ENCODE measurements around the gene SPTSSB. TPM values are rescaled to one million over a fixed set of nuclear protein-coding genes. Genes with fewer than 3 reads are reported as not detected.

The SPTSSB gene
- total and polyA plus RNA-seq, 4 donors = under 0.01 to 1.0 (median 0.05) TPM

- Histone ChIP-seq H3K4me3 (ENCODE audit: low read depth in 1 of 3, low read length in 3 of 3) (no peak overlapping the region), H3K9ac (ENCODE audit: low read depth in 1 of 2, low read length in 2 of 2) (no peak overlapping the region), H3K36me3 (ENCODE audit: control insufficient read depth in 4 of 4, insufficient read depth in 3 of 4, low read depth in 1 of 4, low read length in 3 of 4) (no peaks in the 10 kb centered on the region), H3K27me3 (ENCODE audit: control insufficient read depth in 4 of 4, insufficient read depth in 4 of 4, low read length in 3 of 4) (no peaks in the 10 kb centered on the region), H3K9me3 (ENCODE audit: control insufficient read depth in 4 of 4, low read length in 3 of 4) (no peaks in the 10 kb centered on the region), H3K4me1 (ENCODE audit: control insufficient read depth in 4 of 4, insufficient read depth in 4 of 4, low read length in 3 of 4) (peaks cover 0 to 2% (median 0%) of the 10 kb centered on the region in 4 donors), H3K27ac (ENCODE audit: low read depth in 1 of 2, low read length in 2 of 2) (no peak overlapping the region)
- 95% methylated on average over 2 of the region's 2 CpGs for WGBS
- no peak for DNase-seq (ENCODE audit: low spot score)
- TF ChIP-seq YY1 (IDR thresholded peaks at IDR 0.05) (no peak), RXRA (IDR thresholded peaks at IDR 0.05) (no peak), ATF3 (IDR thresholded peaks at IDR 0.05) (no peak), FOXA1 (IDR thresholded peaks at IDR 0.05) (no peak), FOXA2 (IDR thresholded peaks at IDR 0.05) (no peak), RAD21 (IDR thresholded peaks at IDR 0.05) (no peak), GABPA (IDR thresholded peaks at IDR 0.05 in 1 of 2, conservative IDR thresholded peaks at IDR 0.05 in 1 of 2) (no peak), SP1 (IDR thresholded peaks at IDR 0.05) (no peak), ZBTB33 (IDR thresholded peaks at IDR 0.05) (no peak), REST (IDR thresholded peaks at IDR 0.05) (no peak), CTCF (IDR thresholded peaks at IDR 0.05; ENCODE audit: low read depth, low read length, missing input control) (no peak), HNF4G (IDR thresholded peaks at IDR 0.05) (no peak), EGR1 (IDR thresholded peaks at IDR 0.05; ENCODE audit: low read depth in 2 of 2) (no peak), JUND (IDR thresholded peaks at IDR 0.05) (no peak), TAF1 (conservative IDR thresholded peaks at IDR 0.05) (no peak), NR2F2 (IDR thresholded peaks at IDR 0.05) (no peak), HNF4A (conservative IDR thresholded peaks at IDR 0.05) (no peak), MAX (IDR thresholded peaks at IDR 0.05) (no peak)
These were observed 46.3 kb downstream of the SPTSSB start for GRCh38 chr3:161325059-161325458.

Measured in liver (tissue), 9 donors.